Erythroblast (primary cell): ENCODE data around the gene CTNS.

Experiments used
- GATA1 ChIP-seq: IDR thresholded peaks from 2 replicates; pipeline ENCODE4 v1.6.1; 2011; ENCODE audit warnings: low read depth, mild to moderate bottlenecking, control low read depth, low read length, moderate library complexity
- POLR2A ChIP-seq: IDR thresholded peaks from 2 replicates; pipeline ENCODE4 v1.6.1; 2011; ENCODE audit warnings: mild to moderate bottlenecking, low read length

GRCh38 chr17:3682033-3682432 lies 45.5 kb downstream of the CTNS start:
- no peak for TF ChIP-seq POLR2A
- no peak for TF ChIP-seq GATA1
